ENCODE measurements around the gene KCNK3.

Gene KCNK3

GRCh38 chr2:26731714-26732113 is 39.2 kb downstream of the KCNK3 start:
- no peak for DNase-seq
- Histone ChIP-seq H3K9me2 (replicated peaks; ENCODE audit: insufficient read depth, low read length) (no peaks in the 10 kb centered on the region), H3K9me3 (replicated peaks; ENCODE audit: insufficient read depth, low read length) (no peaks in the 10 kb centered on the region), H4K20me1 (ENCODE audit: insufficient read depth, low read length) (no peaks in the 10 kb centered on the region), H3F3A (ENCODE audit: insufficient read depth, low read length) (no peaks in the 10 kb centered on the region), H3K36me3 (replicated peaks; ENCODE audit: insufficient read depth, low read length) (no peaks in the 10 kb centered on the region), H3K4me3 (ENCODE audit: low read length) (no peak overlapping the region), H2AFZ (ENCODE audit: low read length) (no peak overlapping the region), H3K27ac (ENCODE audit: low read length) (no peak overlapping the region), H3K79me2 (ENCODE audit: low read length) (no peaks in the 10 kb centered on the region), H3K4me2 (ENCODE audit: low read depth, low read length) (no peak overlapping the region), H3K27me3 (replicated peaks; ENCODE audit: insufficient read depth, low read length) (peaks cover 69% of the 10 kb centered on the region), H3K4me1 (ENCODE audit: low read length) (no peaks in the 10 kb centered on the region), H3K9ac (ENCODE audit: low read length) (no peak overlapping the region)
- TF ChIP-seq CTCF (IDR thresholded peaks at IDR 0.05; ENCODE audit: low read length) (no peak), EZH2 (optimal IDR thresholded peaks at IDR 0.05; ENCODE audit: low read depth, low read length) (no peak), EZH2phosphoT487 (IDR thresholded peaks at IDR 0.05; ENCODE audit: low read length) (no peak)

GRCh38 chr2:26732446-26732845 is 39.9 kb downstream of the KCNK3 start:
- peaks cover 70% of the 10 kb centered on the region for H3K27me3 ChIP-seq (replicated peaks; ENCODE audit: insufficient read depth, low read length)
- no peaks in the 10 kb centered on the region for H3K4me1 ChIP-seq (ENCODE audit: low read length)
- H3K9me3 ChIP-seq (replicated peaks; ENCODE audit: insufficient read depth, low read length), result no peaks in the 10 kb centered on the region
- no peaks in the 10 kb centered on the region for H3K36me3 ChIP-seq (replicated peaks; ENCODE audit: insufficient read depth, low read length)
- H3K4me2 ChIP-seq (ENCODE audit: low read depth, low read length), result no peak overlapping the region
- no peak overlapping the region for H3K9ac ChIP-seq (ENCODE audit: low read length)
- H2AFZ ChIP-seq (ENCODE audit: low read length), result no peak overlapping the region
- H3F3A ChIP-seq (ENCODE audit: insufficient read depth, low read length), result no peaks in the 10 kb centered on the region
- H4K20me1 ChIP-seq (ENCODE audit: insufficient read depth, low read length), result no peaks in the 10 kb centered on the region
- H3K27ac ChIP-seq (ENCODE audit: low read length), result no peak overlapping the region
- no peaks in the 10 kb centered on the region for H3K9me2 ChIP-seq (replicated peaks; ENCODE audit: insufficient read depth, low read length)
- no peak overlapping the region for H3K4me3 ChIP-seq (ENCODE audit: low read length)
- no peaks in the 10 kb centered on the region for H3K79me2 ChIP-seq (ENCODE audit: low read length)
- no peak for DNase-seq
- TF ChIP-seq CTCF (IDR thresholded peaks at IDR 0.05; ENCODE audit: low read length) (no peak), EZH2 (optimal IDR thresholded peaks at IDR 0.05; ENCODE audit: low read depth, low read length) (no peak), EZH2phosphoT487 (IDR thresholded peaks at IDR 0.05; ENCODE audit: low read length) (no peak)

GRCh38 chr2:26733413-26733812 is 40.9 kb downstream of the KCNK3 start:
- Histone ChIP-seq H3K27me3 (replicated peaks; ENCODE audit: insufficient read depth, low read length) (peaks cover 78% of the 10 kb centered on the region), H3K9ac (ENCODE audit: low read length) (no peak overlapping the region), H3K4me1 (ENCODE audit: low read length) (no peaks in the 10 kb centered on the region), H4K20me1 (ENCODE audit: insufficient read depth, low read length) (no peaks in the 10 kb centered on the region), H3F3A (ENCODE audit: insufficient read depth, low read length) (no peaks in the 10 kb centered on the region), H3K36me3 (replicated peaks; ENCODE audit: insufficient read depth, low read length) (no peaks in the 10 kb centered on the region), H3K9me3 (replicated peaks; ENCODE audit: insufficient read depth, low read length) (no peaks in the 10 kb centered on the region), H3K4me3 (ENCODE audit: low read length) (no peak overlapping the region), H2AFZ (ENCODE audit: low read length) (no peak overlapping the region), H3K9me2 (replicated peaks; ENCODE audit: insufficient read depth, low read length) (no peaks in the 10 kb centered on the region), H3K4me2 (ENCODE audit: low read depth, low read length) (no peak overlapping the region), H3K27ac (ENCODE audit: low read length) (no peak overlapping the region), H3K79me2 (ENCODE audit: low read length) (no peaks in the 10 kb centered on the region)
- no peak for DNase-seq
- TF ChIP-seq EZH2phosphoT487 (IDR thresholded peaks at IDR 0.05; ENCODE audit: low read length) (no peak), CTCF (IDR thresholded peaks at IDR 0.05; ENCODE audit: low read length) (no peak), EZH2 (optimal IDR thresholded peaks at IDR 0.05; ENCODE audit: low read depth, low read length) (no peak)
